GM12878 (cell line): ENCODE results near the gene CLIP2. TPM values are rescaled to one million over a fixed set of nuclear protein-coding genes. Genes with fewer than 3 reads are reported as not detected.

ENCODE experiments used
- ATAC-seq: fragments of 200-7000 bp; cut with Tn5 transposase; 3 replicates; pipeline ENCODE4 v1.9.1; 2020; ENCODE audit warnings: mild to moderate bottlenecking, moderate library complexity
- BruUV-seq: library from RNA; stranded (reverse); fragments of 400-500 nt; replicated peaks from 2 replicates; lab custom pipeline; 2021; lab: Mats Ljungman, UMichigan
- CTCF ChIA-PET: fragments of 300-600 bp; sonication (Branson Sonifier 250); formaldehyde crosslinking; extraction: SDS; loops from one replicate; lab custom pipeline; 2021; ENCODE audit warnings: inconsistent platforms; lab: Yijun Ruan, JAX
- POLR2A ChIA-PET: fragments of 350-600 bp; formaldehyde crosslinking; extraction: SDS; loops from one replicate; lab custom pipeline; 2021; ENCODE audit warnings: inconsistent platforms; lab: Charles Lee
- RAD21 ChIA-PET: fragments of 300-600 bp; sonication (Branson Sonifier 250); formaldehyde crosslinking; loops from one replicate; lab custom pipeline; 2023; ENCODE audit warnings: antibody characterized with exemption; ENCODE audit not compliant: unreplicated experiment; lab: Charles Lee
- SMC1A ChIA-PET: fragments of 300-600 bp; sonication (Branson Sonifier 250); formaldehyde crosslinking; loops from one replicate; lab custom pipeline; 2023; ENCODE audit not compliant: unreplicated experiment, uncharacterized antibody; lab: Charles Lee
- DNase-seq: peaks from one replicate; pipeline ENCODE4 v3.0.0-alpha.2; 2011; ENCODE audit warnings: low read depth, low spot score
- FAIRE-seq: peaks from 3 replicates; lab custom pipeline; 2011; peaks lifted over from hg19 to GRCh38; lab: Jason Lieb, UNC
- H2AFZ ChIP-seq: 2 replicates; pipeline ENCODE4 v1.6.0; 2011; ENCODE audit warnings: low read depth, low read length, control low read depth; ENCODE audit not compliant: control insufficient read depth
- H3K27ac ChIP-seq: 2 replicates; pipeline ENCODE4 v1.5.1; 2011; ENCODE audit warnings: control low read depth; ENCODE audit not compliant: control insufficient read depth, insufficient read depth
- H3K27me3 ChIP-seq, 2 experiments: replicated peaks in 1 of 2; 2 replicates each; pipeline versions ENCODE4 v1.6.0 to v1.6.1; 2011; ENCODE audit warnings: low read length in 1 of 2; ENCODE audit not compliant: control insufficient read depth in 2 of 2, insufficient read depth in 2 of 2
- H3K36me3 ChIP-seq, 2 experiments: 2 replicates each; pipeline ENCODE4 v1.5.1; 2011; ENCODE audit warnings: low read length in 1 of 2; ENCODE audit not compliant: control insufficient read depth in 2 of 2, insufficient read depth in 2 of 2
- H3K4me1 ChIP-seq: 2 replicates; pipeline ENCODE4 v1.6.1; 2011; ENCODE audit warnings: mild to moderate bottlenecking, low read length, moderate library complexity, mixed read lengths; ENCODE audit not compliant: control insufficient read depth, insufficient read depth
- H3K4me2 ChIP-seq: 2 replicates; pipeline ENCODE4 v1.6.0; 2011; ENCODE audit warnings: control low read depth; ENCODE audit not compliant: control insufficient read depth, insufficient read depth
- H3K4me3 ChIP-seq: fragments of 200-600 bp; sonication (generic); 2 replicates; pipeline ENCODE4 v1.5.1; 2016
- H3K79me2 ChIP-seq: 2 replicates; pipeline ENCODE4 v1.6.0; 2011; ENCODE audit warnings: low read length; ENCODE audit not compliant: control insufficient read depth, insufficient read depth
- H3K9ac ChIP-seq: 2 replicates; pipeline ENCODE4 v1.8.0; 2011; ENCODE audit warnings: low read length, control low read depth, mixed read lengths; ENCODE audit not compliant: control insufficient read depth, insufficient read depth
- H3K9me3 ChIP-seq: replicated peaks from 3 replicates; pipeline ENCODE4 v1.5.1; 2011; ENCODE audit warnings: mild to moderate bottlenecking, low read length; ENCODE audit not compliant: control insufficient read depth, insufficient read depth
- H4K20me1 ChIP-seq: 2 replicates; pipeline ENCODE4 v1.6.0; 2011; ENCODE audit not compliant: control insufficient read depth, insufficient read depth
- CHD2 ChIP-seq: IDR thresholded peaks from 2 replicates; pipeline ENCODE4 v1.6.1; 2011; ENCODE audit warnings: low read depth, low read length, improper control_type of control experiment, borderline replicate concordance
- FOXK2 ChIP-seq: fragments of 450-650 bp; IDR thresholded peaks from 2 replicates; pipeline ENCODE4 v1.6.1; 2017; ENCODE audit warnings: mild to moderate bottlenecking, moderate library complexity
- HDAC6 ChIP-seq: fragments of 200-600 bp; sonication (generic); IDR thresholded peaks from one replicate; pipeline ENCODE4 v1.8.0; 2017; ENCODE audit warnings: antibody characterized with exemption; ENCODE audit not compliant: unreplicated experiment
- JUNB ChIP-seq: IDR thresholded peaks from 2 replicates; pipeline ENCODE4 v1.6.1; 2016; ENCODE audit warnings: antibody characterized with exemption, mild to moderate bottlenecking
- NR2C2 ChIP-seq: IDR thresholded peaks from 2 replicates; pipeline ENCODE4 v1.6.1; 2011; ENCODE audit warnings: borderline replicate concordance, low read depth; ENCODE audit not compliant: control insufficient read depth, insufficient read length
- NR2F1 ChIP-seq: fragments of 450-650 bp; conservative IDR thresholded peaks from 2 replicates; pipeline ENCODE4 v1.6.1; 2017; ENCODE audit warnings: mild to moderate bottlenecking
- PAX8 ChIP-seq: fragments of 450-650 bp; IDR thresholded peaks from 2 replicates; pipeline ENCODE4 v1.6.1; 2017; ENCODE audit warnings: mild to moderate bottlenecking, moderate library complexity
- SREBF1 ChIP-seq: IDR thresholded peaks from 2 replicates; pipeline ENCODE4 v1.6.1; 2012; ENCODE audit warnings: mild to moderate bottlenecking, low read length
- TCF3 ChIP-seq: IDR thresholded peaks from 2 replicates; pipeline ENCODE4 v1.6.1; 2012; ENCODE audit warnings: low read depth, mild to moderate bottlenecking, low read length, borderline replicate concordance; ENCODE audit not compliant: insufficient read depth
- YBX1 ChIP-seq: fragments of 450-650 bp; IDR thresholded peaks from 2 replicates; pipeline ENCODE4 v1.6.1; 2016; ENCODE audit warnings: antibody characterized with exemption
- YY1 ChIP-seq: IDR thresholded peaks from 2 replicates; pipeline ENCODE4 v1.6.1; 2011; ENCODE audit warnings: low read depth, mild to moderate bottlenecking, low read length
- WGBS: methylation state at CpG from one replicate; pipeline ENCODE4 v1.1.6; 2016; ENCODE audit warnings: low lambda C conversion rate; ENCODE audit not compliant: insufficient replicate concordance, insufficient coverage; ENCODE audit errors: missing lambda C conversion rate; 5-methylcytosine and 5-hydroxymethylcytosine counted together
- in situ Hi-C: fragments of 300-500 bp; cut with MboI; formaldehyde crosslinking; loops from 9 replicates; pipeline ENCODE4 v1.14.3; 2018; ENCODE audit warnings: mixed read lengths
- intact Hi-C: fragments of 100-400 bp; cut with micrococcal nuclease; formaldehyde crosslinking; loops from one replicate; pipeline ENCODE4 v1.14.2; 2022; ENCODE audit not compliant: unreplicated experiment
- polyA plus RNA-seq, 11 experiments: library from polyadenylated mRNA; depleted of rRNA in 4 of 11; unstranded in 6 of 11; stranded (reverse) in 5 of 11; fragments of >200 nt; fragmentation: Nextera tagmentation in 4 of 11; fragmentation: Illumina TruSeq in 1 of 11; extraction: Ambion mirVana in 4 of 11; extraction: Trizol in 1 of 11; gene quantifications; 1 replicate in 1 of 11; 2 replicates in 10 of 11; pipeline versions ENCODE4 v1.2.1 to v1.2.3, GENCODE V29; 2011 to 2016; ENCODE audit warnings: inconsistent platforms in 2 of 11, missing spikeins in 2 of 11, low read depth in 1 of 11
- total RNA-seq, 4 experiments: library from RNA; depleted of rRNA in 3 of 4; stranded (reverse); fragments of >200 nt in 3 of 4; fragmentation: Illumina TruSeq in 1 of 4; extraction: Trizol in 1 of 4; gene quantifications; 2 replicates each; pipeline versions ENCODE4 v1.2.1 to v1.2.3, GENCODE V29; 2013 to 2021
- TF ChIP-seq, protein P1 (sequence below): fragments of 450-650 bp; IDR thresholded peaks from 2 replicates; pipeline ENCODE4 v1.6.1; 2017; ENCODE audit warnings: low read depth, mild to moderate bottlenecking, moderate library complexity
- TF ChIP-seq, protein P2 (sequence below): IDR thresholded peaks from 2 replicates; pipeline ENCODE4 v1.6.1; 2011; ENCODE audit warnings: low read depth, mild to moderate bottlenecking, low read length, moderate library complexity, borderline replicate concordance; ENCODE audit errors: extremely low read depth
- TF ChIP-seq, protein P3 (sequence below): fragments of 450-650 bp; IDR thresholded peaks from 2 replicates; pipeline ENCODE4 v1.6.1; 2016; ENCODE audit warnings: mild to moderate bottlenecking

The CLIP2 gene
- total and polyA plus RNA-seq, 10 of the 15 experiments (the other 5 are each of a cell fraction or from before 2014, with no cell fraction given) = 0.26 to 56.3 (median 21.0) TPM

DNA sequence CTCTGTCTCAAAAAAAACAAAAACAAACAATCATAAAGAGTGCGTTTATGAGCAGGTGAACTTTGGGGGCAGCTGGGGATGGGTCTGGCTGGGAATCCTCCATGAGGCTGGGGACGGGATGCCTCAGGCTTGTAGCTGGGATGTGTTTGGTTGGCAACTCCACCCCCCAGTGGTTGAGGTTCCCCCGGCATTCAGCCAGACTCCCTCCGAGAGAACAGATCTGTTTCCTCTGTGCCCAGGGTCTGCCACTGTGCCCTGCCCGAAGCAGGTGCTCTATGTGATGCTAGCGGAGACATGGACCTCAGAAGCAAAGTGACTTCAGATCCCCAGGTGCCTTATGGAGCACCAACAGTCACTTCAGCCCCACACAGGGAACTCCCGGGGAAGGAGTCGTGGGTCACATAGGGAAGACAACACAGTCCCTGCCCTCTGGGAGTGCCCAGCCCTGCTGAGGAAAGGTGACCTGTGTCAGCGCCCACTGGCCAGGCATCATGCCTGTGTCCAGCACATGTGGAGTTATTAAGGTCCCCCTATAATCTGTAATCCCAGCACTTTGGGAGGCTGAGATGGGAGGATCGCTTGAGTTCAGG, 135.2 kb downstream of the CLIP2 start:
- Histone ChIP-seq H3K36me3 (no peaks in the 10 kb centered on the region), H2AFZ (no peak overlapping the region), H3K27ac (no peak overlapping the region), H3K4me3 (no peak overlapping the region), H3K9ac (no peak overlapping the region), H3K79me2 (no peaks in the 10 kb centered on the region), H4K20me1 (no peaks in the 10 kb centered on the region), H3K9me3 (no peaks in the 10 kb centered on the region), H3K27me3 (no peaks in the 10 kb centered on the region), H3K4me2 (no peak overlapping the region), H3K4me1 (no peaks in the 10 kb centered on the region)
- DNase-seq (no peak), FAIRE-seq (no peak), ATAC-seq (no peak)
- TF ChIP-seq, protein P1, sequence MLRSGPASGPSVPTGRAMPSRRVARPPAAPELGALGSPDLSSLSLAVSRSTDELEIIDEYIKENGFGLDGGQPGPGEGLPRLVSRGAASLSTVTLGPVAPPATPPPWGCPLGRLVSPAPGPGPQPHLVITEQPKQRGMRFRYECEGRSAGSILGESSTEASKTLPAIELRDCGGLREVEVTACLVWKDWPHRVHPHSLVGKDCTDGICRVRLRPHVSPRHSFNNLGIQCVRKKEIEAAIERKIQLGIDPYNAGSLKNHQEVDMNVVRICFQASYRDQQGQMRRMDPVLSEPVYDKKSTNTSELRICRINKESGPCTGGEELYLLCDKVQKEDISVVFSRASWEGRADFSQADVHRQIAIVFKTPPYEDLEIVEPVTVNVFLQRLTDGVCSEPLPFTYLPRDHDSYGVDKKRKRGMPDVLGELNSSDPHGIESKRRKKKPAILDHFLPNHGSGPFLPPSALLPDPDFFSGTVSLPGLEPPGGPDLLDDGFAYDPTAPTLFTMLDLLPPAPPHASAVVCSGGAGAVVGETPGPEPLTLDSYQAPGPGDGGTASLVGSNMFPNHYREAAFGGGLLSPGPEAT = no peak
- ChIA-PET SMC1A (no interaction called here), CTCF (interaction anchor here (1.0 kb wide), 1 partner anchor 142 kb away, joined by 3 read pairs; no protein-coding TSS in a partner anchor), POLR2A (no interaction called here), RAD21 (no interaction called here)
- 82% methylated on average over 10 of the region's 10 CpGs for WGBS
- intact Hi-C loops (no loop called here), in situ Hi-C loops (no loop called here)
- BruUV-seq = no TSS peak

DNA sequence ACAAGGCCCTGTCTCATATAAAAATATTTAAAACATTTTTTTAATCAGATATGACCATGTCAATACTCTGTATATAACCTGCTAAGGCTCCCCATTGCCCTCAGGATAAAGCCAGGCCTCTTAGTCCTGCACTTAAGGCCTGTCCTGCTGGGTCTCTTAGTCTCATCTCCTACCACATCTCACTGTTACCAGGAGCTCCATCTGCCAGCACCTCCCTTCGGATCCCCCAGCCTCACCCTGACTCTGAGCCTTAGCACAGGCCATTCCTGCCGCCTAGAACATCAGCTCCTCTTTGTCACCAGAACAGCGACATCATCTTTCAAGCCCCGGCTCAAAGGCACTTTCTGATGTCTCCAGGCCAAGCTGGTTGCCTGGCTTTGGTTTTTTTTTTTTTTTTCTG, 138.8 kb downstream of the CLIP2 start:
- DNase-seq = no peak
- BruUV-seq = no TSS peak
- Histone ChIP-seq H3K36me3 (no peaks in the 10 kb centered on the region), H3K27me3 (no peaks in the 10 kb centered on the region), H3K27ac (no peak overlapping the region), H3K4me2 (no peak overlapping the region), H3K9ac (no peak overlapping the region), H3K9me3 (no peaks in the 10 kb centered on the region), H3K4me3 (no peak overlapping the region), H2AFZ (no peak overlapping the region), H4K20me1 (no peaks in the 10 kb centered on the region), H3K79me2 (no peaks in the 10 kb centered on the region), H3K4me1 (no peaks in the 10 kb centered on the region)
- ChIA-PET CTCF (interaction anchor here (1.2 to 1.9 kb wide), 2 partner anchors 27 to 138 kb away, joined by 3 to 6 read pairs; no protein-coding TSS in a partner anchor), POLR2A (interaction anchor here (0.6 to 0.7 kb wide), 2 partner anchors 14 to 1545 kb away, joined by 3 to 4 read pairs; no protein-coding TSS in a partner anchor), SMC1A (interaction anchor here (0.6 kb wide), 1 partner anchor 1038 kb away, joined by 3 read pairs; no protein-coding TSS in a partner anchor), RAD21 (interaction anchor here (1.6 kb wide), 1 partner anchor 139 kb away, joined by 4 read pairs; no protein-coding TSS in a partner anchor)
- no peak for ATAC-seq
- no peak for FAIRE-seq
- in situ Hi-C loops (loop anchor here (25.0 kb wide), 1 partner anchor 134 kb away; no protein-coding TSS in a partner anchor), intact Hi-C loops (no loop called here)
- 40% methylated on average over 4 of the region's 4 CpGs for WGBS
- TF ChIP-seq TCF3 (no peak), NR2F1 (no peak), NR2C2 (no peak), CHD2 (no peak), FOXK2 (no peak), SREBF1 (no peak), YY1 (no peak), PAX8 (no peak), YBX1 (no peak), JUNB (no peak), HDAC6 (no peak)
- TF ChIP-seq, protein P2, sequence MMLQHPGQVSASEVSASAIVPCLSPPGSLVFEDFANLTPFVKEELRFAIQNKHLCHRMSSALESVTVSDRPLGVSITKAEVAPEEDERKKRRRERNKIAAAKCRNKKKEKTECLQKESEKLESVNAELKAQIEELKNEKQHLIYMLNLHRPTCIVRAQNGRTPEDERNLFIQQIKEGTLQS = no peak
- TF ChIP-seq, protein P3, sequence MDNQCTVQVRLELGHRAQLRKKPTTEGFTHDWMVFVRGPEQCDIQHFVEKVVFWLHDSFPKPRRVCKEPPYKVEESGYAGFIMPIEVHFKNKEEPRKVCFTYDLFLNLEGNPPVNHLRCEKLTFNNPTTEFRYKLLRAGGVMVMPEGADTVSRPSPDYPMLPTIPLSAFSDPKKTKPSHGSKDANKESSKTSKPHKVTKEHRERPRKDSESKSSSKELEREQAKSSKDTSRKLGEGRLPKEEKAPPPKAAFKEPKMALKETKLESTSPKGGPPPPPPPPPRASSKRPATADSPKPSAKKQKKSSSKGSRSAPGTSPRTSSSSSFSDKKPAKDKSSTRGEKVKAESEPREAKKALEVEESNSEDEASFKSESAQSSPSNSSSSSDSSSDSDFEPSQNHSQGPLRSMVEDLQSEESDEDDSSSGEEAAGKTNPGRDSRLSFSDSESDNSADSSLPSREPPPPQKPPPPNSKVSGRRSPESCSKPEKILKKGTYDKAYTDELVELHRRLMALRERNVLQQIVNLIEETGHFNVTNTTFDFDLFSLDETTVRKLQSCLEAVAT = no peak
